Hematopoietic multipotent progenitor cell (in vitro differentiated cells): ENCODE measurements around the gene CEP126. TPM values are rescaled to one million over a fixed set of nuclear protein-coding genes. Genes with fewer than 3 reads are reported as not detected.

Experiments
- DNase-seq, 3 donors: peaks; one replicate each; pipeline ENCODE4 v3.0.0-alpha.2; 2011 to 2015; ENCODE audit warnings: low read depth in 2 of 3, low spot score in 2 of 3
- total RNA-seq: library from RNA; depleted of rRNA; stranded (reverse); fragments of >200 nt; gene quantifications from one replicate; pipeline ENCODE4 v1.2.3, GENCODE V29; 2012

Gene CEP126, protein sequence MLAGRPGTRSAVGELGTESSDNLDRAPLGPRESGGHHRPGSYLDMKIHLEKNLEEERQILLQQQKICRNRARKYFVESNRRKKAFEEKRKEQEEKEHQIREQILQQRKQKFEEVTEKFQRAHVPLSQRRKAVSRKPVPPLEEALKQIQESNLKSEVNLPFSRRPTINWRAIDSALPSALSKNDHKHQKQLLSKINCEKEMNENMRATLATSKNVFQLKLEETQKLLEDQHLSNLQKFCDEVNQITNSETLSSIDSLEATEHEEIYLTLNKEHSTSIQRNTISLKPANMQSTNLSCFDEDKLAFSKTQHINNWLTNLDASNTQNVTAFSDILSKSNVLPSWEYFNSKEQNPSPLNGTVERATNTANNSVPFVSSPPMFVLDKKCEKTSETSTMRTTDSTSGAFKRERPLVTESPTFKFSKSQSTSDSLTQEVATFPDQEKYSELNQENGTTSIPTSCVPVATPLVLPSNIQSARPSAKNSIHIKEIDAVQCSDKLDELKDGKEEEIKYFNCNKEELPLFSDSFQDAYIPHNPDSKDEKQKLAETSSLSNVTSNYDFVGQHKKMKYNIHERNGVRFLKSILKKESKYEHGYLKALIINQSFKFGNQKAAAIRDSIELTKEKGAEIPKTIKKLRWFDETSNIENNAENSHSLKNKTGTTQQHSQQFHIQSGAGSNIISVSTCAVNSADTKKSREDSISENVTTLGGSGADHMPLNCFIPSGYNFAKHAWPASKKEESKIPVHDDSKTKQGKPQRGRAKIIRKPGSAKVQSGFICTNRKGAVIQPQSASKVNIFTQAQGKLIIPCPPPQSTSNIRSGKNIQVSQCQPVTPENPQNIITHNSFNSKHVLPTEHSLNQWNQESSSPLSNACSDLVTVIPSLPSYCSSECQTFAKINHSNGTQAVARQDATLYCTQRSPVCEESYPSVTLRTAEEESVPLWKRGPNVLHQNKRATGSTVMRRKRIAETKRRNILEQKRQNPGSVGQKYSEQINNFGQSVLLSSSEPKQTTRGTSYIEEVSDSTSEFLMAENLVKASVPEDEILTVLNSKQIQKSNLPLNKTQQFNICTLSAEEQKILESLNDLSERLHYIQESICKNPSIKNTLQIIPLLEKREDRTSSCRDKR
- total RNA-seq, result 1.3 TPM

- peak; percentile 86 to 93 (median 93) for DNase-seq
Observed at GRCh38 chr11:101914738-101915426, at the start of gene CEP126. Gene CEP126, plus strand, starts transcription at chr11:101915010. Its CDS starts 275 bp downstream, at chr11:101915285.

DNA sequence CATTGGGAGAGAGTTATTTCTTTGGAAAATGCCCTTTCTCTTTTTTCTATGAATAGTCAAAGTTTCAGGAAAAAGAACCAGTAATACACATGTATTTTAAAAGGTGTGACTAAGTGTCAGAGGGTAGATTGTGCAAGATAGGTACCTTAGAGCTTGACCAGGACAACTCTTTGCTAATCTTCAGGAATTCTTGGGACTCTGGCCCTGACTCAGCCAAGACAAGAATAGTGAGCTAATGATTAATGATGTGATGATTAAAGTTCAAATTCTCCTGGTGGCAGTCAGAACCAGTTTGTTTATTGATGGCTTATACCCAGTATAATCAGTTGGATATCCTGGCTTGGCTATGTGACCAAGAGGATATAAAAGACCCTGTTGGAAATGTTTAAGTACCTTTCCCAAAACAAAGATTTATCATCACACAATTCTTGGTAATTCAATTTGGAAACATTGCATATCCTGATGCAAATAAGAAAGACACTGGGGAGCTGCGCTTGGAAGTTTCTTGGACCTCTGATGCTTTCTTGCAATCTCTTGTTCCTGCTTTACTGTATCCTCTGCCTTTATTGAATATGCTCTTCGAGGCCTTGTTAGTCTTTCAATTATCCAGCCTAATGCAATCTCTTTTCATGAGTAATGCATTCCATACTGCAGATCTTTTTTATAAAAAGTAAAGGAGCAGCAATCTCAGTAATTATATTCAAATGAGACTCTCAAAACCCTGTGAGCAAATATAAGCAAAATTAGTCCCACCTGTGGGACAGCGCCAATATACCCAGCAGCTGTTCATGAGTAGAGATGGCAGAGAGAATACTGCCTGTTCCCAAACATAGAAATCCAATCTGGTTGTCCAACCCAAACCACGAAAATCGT, 48.0 kb upstream of the CEP126 start:
- DNase-seq, result no peak

DNA sequence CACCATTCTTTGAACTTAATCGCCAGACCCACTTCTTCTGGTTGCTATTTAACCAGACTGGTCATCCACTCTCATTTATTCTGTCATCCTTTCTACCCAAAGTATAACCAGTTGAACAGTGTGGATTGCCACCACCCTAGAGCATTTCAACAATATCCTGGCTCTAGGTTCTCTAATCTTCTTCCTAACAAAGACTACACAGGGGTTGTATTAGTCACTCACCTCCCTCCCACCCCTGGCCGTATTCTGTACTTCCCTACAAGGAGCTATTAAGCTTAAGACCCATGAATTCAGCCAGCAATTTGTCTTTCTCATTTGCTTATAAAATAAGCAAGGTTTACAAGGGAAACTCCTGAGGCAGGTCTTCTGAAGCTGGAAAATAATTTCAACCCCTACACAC, 46.9 kb upstream of the CEP126 start:
- no peak for DNase-seq

GRCh38 chr11:101870510-101870909, 44.3 kb upstream of the CEP126 start:
- no peak for DNase-seq

GRCh38 chr11:101872171-101872882, 42.5 kb upstream of the CEP126 start:
- no peak for DNase-seq

GRCh38 chr11:101880222-101880621, 34.6 kb upstream of the CEP126 start:
- DNase-seq, result peak in 2 of 3 donors; percentile 25 to 47

- no peak for DNase-seq
Observed at GRCh38 chr11:101881586-101881985, 33.2 kb upstream of the CEP126 start.

DNA sequence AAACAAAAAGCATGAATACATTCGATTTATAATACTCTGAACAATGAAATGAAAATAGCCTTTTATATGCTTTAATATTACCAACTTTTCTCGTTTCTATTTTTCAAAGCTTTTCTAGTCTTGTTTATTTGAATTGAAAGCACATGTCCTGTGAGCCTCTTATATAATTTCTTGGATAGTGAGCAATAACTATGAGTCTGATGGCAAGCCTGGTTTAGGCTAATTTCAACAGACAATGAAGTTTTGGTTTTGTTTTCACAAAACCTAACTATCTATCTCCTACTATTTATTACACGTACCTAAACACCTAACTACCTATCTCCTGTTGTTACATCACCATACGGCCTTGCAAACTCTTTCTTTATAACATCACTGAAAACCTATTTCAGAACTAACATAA, 29.2 kb upstream of the CEP126 start:
- no peak for DNase-seq

DNA sequence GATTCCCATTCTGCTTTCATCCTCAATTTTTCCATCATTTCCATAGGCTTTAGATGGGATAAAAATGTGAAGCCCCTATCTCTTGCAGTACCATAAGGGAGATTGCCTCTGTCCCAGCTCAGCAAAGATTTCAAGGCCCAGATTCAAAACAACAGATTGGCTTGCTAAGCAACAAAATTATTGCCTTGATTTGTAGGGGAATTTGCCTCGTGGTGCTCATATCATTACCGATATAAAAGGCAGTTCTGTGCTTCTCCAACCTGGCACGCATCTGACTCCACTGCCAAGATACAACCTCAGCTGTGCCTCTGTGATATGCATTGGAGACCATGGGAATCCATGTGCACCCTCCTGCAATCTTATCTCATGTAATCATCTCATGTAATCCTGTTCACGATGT, 25.0 kb upstream of the CEP126 start:
- DNase-seq, result no peak

GRCh38 chr11:101894505-101894904, 20.3 kb upstream of the CEP126 start:
- DNase-seq, result no peak

- no peak for DNase-seq
Observed at GRCh38 chr11:101907815-101908214, 7.0 kb upstream of the CEP126 start.

GRCh38 chr11:101909087-101909486, 5.7 kb upstream of the CEP126 start:
- DNase-seq, result no peak

DNA sequence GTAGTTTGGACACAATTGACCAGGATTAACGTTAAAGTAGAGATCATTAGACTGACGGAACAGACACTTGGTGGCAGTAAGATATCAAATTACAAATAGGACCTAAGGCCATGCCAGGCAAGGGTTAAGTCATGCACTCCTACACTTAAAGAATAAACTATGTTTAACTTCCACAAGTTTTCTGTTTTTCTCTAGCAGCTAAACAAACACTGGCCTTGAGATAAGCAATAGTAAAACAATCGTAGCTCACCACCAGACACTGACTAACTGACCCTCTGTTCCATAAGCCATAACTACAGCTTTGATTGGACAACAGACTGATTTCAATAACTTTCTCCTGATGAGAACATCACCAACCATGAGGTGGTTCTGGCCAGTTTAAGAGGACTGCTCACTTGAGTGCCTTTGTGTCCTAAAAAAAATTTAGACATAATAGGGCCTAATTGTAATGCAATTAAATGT, 2.0 kb upstream of the CEP126 start:
- DNase-seq, result no peak

DNA sequence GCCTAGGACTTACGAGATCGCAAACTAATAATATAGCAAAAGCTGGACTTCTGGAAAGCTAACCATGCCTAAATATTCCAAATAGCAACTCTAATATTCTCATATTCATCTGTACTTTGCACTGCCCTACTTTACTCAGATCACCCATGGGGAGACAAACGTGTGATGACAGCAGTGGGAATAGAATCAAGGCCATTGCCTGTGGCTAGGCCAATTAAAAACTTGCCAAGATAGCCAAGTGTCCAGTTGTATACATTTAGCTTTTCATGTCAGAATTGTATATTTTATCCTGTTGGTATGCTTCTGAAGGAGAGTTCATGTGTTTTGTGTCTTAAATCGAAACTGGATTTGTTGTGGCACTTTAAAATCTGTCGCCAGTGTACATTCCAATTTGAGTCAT, 1.2 kb upstream of the CEP126 start:
- DNase-seq, result no peak

- no peak for DNase-seq
Observed at GRCh38 chr11:101914341-101914737, 471 bp upstream of the CEP126 start.

- peak in 2 of 3 donors; percentile 57 to 89 for DNase-seq
Observed at GRCh38 chr11:101915791-101916291, 1.0 kb downstream of the CEP126 start.

- DNase-seq, result peak in 1 of 3 donors; percentile 1
Observed at GRCh38 chr11:101916422-101916821, 1.6 kb downstream of the CEP126 start, which contains the start of gene ANGPTL5. Gene ANGPTL5, minus strand, starts transcription at chr11:101916522. Its CDS starts 8,613 bp downstream, at chr11:101907909.

DNA sequence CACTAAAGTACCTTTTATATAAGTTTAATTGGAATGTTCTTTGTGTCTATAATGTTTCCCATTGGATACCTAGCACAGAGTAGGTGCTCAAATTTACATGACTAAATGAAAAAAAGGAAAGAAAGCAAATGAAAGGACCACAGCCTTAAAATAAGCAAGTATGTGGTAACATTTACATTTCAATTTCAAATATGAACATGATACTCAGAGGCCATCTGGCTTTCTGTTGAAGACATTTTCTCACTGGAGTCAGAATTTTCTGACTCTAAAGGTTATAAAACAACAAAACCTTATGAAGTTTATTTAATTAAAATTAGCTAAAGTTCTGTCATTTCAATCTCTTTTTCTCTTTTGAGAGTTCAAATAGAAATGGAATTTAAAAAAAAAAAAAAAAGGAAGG, 2.4 kb downstream of the CEP126 start:
- DNase-seq, result no peak

GRCh38 chr11:101920992-101921391, 6.2 kb downstream of the CEP126 start:
- DNase-seq, result no peak
